Spleen (tissue), 7 donors: ENCODE results near the gene HDAC5.

Experiments used
- POLR2AphosphoS5 ChIP-seq, 3 donors: sonication (generic); formaldehyde crosslinking; IDR thresholded peaks; one replicate each; pipeline ENCODE4 v1.5.1; 2017; ENCODE audit warnings: antibody characterized with exemption in 3 of 3
- TF ChIP-seq, protein P1 (sequence below), 11 experiments: fragments of 200-600 bp in 7 of 11; fragments of 450-650 bp in 4 of 11; sonication (generic) in 4 of 11; IDR thresholded peaks in 8 of 11; conservative IDR thresholded peaks in 3 of 11; 1 replicate in 7 of 11; 2 replicates in 4 of 11; pipeline versions ENCODE4 v1.4.0 to v1.8.0; 2016 to 2021; ENCODE audit warnings: antibody characterized with exemption in 11 of 11, inconsistent platforms in 4 of 11, mild to moderate bottlenecking in 1 of 11
- donor health status: DM: no; HTN: no; CAD: no; lungs with moderate emphysema.
- donor health status: DM: no; HTN: no; CAD: no.
- donor health status: DM: no; HTN: no; CAD: no.

- no peak for TF ChIP-seq POLR2AphosphoS5 (IDR thresholded peaks at IDR 0.05)
- TF ChIP-seq, protein P1, sequence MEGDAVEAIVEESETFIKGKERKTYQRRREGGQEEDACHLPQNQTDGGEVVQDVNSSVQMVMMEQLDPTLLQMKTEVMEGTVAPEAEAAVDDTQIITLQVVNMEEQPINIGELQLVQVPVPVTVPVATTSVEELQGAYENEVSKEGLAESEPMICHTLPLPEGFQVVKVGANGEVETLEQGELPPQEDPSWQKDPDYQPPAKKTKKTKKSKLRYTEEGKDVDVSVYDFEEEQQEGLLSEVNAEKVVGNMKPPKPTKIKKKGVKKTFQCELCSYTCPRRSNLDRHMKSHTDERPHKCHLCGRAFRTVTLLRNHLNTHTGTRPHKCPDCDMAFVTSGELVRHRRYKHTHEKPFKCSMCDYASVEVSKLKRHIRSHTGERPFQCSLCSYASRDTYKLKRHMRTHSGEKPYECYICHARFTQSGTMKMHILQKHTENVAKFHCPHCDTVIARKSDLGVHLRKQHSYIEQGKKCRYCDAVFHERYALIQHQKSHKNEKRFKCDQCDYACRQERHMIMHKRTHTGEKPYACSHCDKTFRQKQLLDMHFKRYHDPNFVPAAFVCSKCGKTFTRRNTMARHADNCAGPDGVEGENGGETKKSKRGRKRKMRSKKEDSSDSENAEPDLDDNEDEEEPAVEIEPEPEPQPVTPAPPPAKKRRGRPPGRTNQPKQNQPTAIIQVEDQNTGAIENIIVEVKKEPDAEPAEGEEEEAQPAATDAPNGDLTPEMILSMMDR (IDR thresholded peaks at IDR 0.05 in 8 of 11, conservative IDR thresholded peaks at IDR 0.05 in 3 of 11) = no peak
These were observed 20.4 kb downstream of the HDAC5 start for GRCh38 chr17:44102849-44103622.
